AG04450 (cell line): ENCODE results near the gene TRAK1. TPM values are rescaled to one million over a fixed set of nuclear protein-coding genes. Genes with fewer than 3 reads are reported as not detected.

Experiments used
- CTCF ChIA-PET: fragments of 300-600, 350-600 bp; formaldehyde crosslinking; extraction: SDS; loops from one replicate; lab custom pipeline; 2022; ENCODE audit warnings: antibody characterized with exemption, inconsistent platforms; lab: Charles Lee
- POLR2A ChIA-PET: fragments of 350-600 bp; formaldehyde crosslinking; extraction: SDS; loops from one replicate; lab custom pipeline; 2021; ENCODE audit warnings: antibody characterized with exemption, inconsistent platforms; lab: Yijun Ruan, JAX
- DNase-seq: peaks from one replicate; pipeline ENCODE4 v3.0.0-alpha.2; 2011; ENCODE audit warnings: low read depth, low spot score
- H3K27ac ChIP-seq: one replicate; pipeline ENCODE4 v1.5.1; 2012; ENCODE audit warnings: low read depth, low read length, control low read depth
- H3K27me3 ChIP-seq: one replicate; pipeline ENCODE4 v1.6.0; 2012; ENCODE audit warnings: low read length; ENCODE audit not compliant: control insufficient read depth, insufficient read depth
- H3K4me3 ChIP-seq: 2 replicates; pipeline ENCODE4 v1.5.1; 2011; ENCODE audit warnings: mild to moderate bottlenecking, low read depth, low read length, control low read depth
- H3K9me3 ChIP-seq: 2 replicates; pipeline ENCODE4 v1.5.1; 2012; ENCODE audit warnings: low read length; ENCODE audit not compliant: control insufficient read depth, insufficient read depth
- CTCF ChIP-seq: IDR thresholded peaks from 2 replicates; pipeline ENCODE4 v1.5.1; 2011; ENCODE audit warnings: low read depth, low read length, control low read depth, inconsistent platforms
- polyA plus RNA-seq: library from polyadenylated mRNA; depleted of rRNA; stranded (reverse); fragments of >200 nt; gene quantifications from 2 replicates; pipeline ENCODE4 v1.2.3, GENCODE V29; 2011

TRAK1 gene
- polyA plus RNA-seq, 1 experiment, result 22.3 TPM

- no peaks in the 10 kb centered on the region for H3K9me3 ChIP-seq
- POLR2A ChIA-PET, result no interaction called here
- CTCF ChIA-PET, result interaction anchor here (0.6 to 5.0 kb wide), 3 partner anchors 11 to 122 kb away, joined by 3 to 53 read pairs (median 3); no protein-coding TSS in a partner anchor
- peak overlapping the region; percentile 84 for H3K27ac ChIP-seq
- no peak for TF ChIP-seq CTCF
- H3K4me3 ChIP-seq, result no peak overlapping the region
- peak; percentile 70 for DNase-seq
- no peaks in the 10 kb centered on the region for H3K27me3 ChIP-seq
Observed at GRCh38 chr3:42179110-42179725, 88.1 kb downstream of the TRAK1 start.

GRCh38 chr3:42180901-42181300, 89.7 kb downstream of the TRAK1 start:
- DNase-seq, result no peak
- no peak overlapping the region for H3K27ac ChIP-seq
- ChIA-PET POLR2A (no interaction called here), CTCF (interaction anchor here (5.0 kb wide), 1 partner anchor 10 kb away, joined by 53 read pairs; no protein-coding TSS in a partner anchor)
- H3K4me3 ChIP-seq, result no peak overlapping the region
- H3K27me3 ChIP-seq, result no peaks in the 10 kb centered on the region
- no peak for TF ChIP-seq CTCF
- no peaks in the 10 kb centered on the region for H3K9me3 ChIP-seq

- H3K27ac ChIP-seq, result no peak overlapping the region
- ChIA-PET POLR2A (no interaction called here), CTCF (interaction anchor here (5.0 kb wide), 1 partner anchor 8 kb away, joined by 53 read pairs; no protein-coding TSS in a partner anchor)
- no peaks in the 10 kb centered on the region for H3K9me3 ChIP-seq
- no peak for TF ChIP-seq CTCF
- H3K27me3 ChIP-seq, result no peaks in the 10 kb centered on the region
- no peak for DNase-seq
- H3K4me3 ChIP-seq, result no peak overlapping the region
Observed at GRCh38 chr3:42182555-42182954, 91.4 kb downstream of the TRAK1 start.

- CTCF ChIA-PET, result interaction anchor here (0.6 to 2.4 kb wide), 5 partner anchors 12 to 250 kb away, joined by 3 to 10 read pairs (median 5); no protein-coding TSS in a partner anchor
- Histone ChIP-seq H3K27me3 (no peaks in the 10 kb centered on the region), H3K9me3 (no peaks in the 10 kb centered on the region), H3K27ac (no peak overlapping the region), H3K4me3 (no peak overlapping the region)
- DNase-seq, result no peak
- no peak for TF ChIP-seq CTCF
- POLR2A ChIA-PET, result no interaction called here
Observed at GRCh38 chr3:42183991-42184632, 93.0 kb downstream of the TRAK1 start.
